Psoas muscle (tissue), 8 donors: ENCODE measurements around the gene SFRP5. TPM values are rescaled to one million over a fixed set of nuclear protein-coding genes. Genes with fewer than 3 reads are reported as not detected.

Source experiments
- ATAC-seq, 4 donors: fragments of 200-7000 bp; cut with Tn5 transposase; one replicate each; pipeline ENCODE4 v1.9.1; 2020; ENCODE audit warnings: moderate library complexity in 3 of 4, mild to moderate bottlenecking in 2 of 4
- DNase-seq, 2 donors: peaks; one replicate each; pipeline ENCODE4 v3.0.0-alpha.2; 2020
- H3K27ac ChIP-seq: fragments of 200-600 bp; one replicate; pipeline ENCODE4 v1.8.0; 2022
- H3K27me3 ChIP-seq, 3 donors: fragments of 200-600 bp in 1 of 3; one replicate each; pipeline versions ENCODE4 v1.6.1 to v1.8.0; 2013 to 2022; ENCODE audit warnings: low read length in 2 of 3, mild to moderate bottlenecking in 2 of 3, moderate library complexity in 1 of 3; ENCODE audit not compliant: insufficient read depth in 3 of 3
- H3K36me3 ChIP-seq, 2 donors: fragments of 200-600 bp in 1 of 2; one replicate each; pipeline versions ENCODE4 v1.6.1 to v1.8.0; 2013 to 2022; ENCODE audit warnings: low read depth in 1 of 2, mild to moderate bottlenecking in 1 of 2, moderate library complexity in 1 of 2; ENCODE audit not compliant: insufficient read depth in 1 of 2
- H3K4me1 ChIP-seq: fragments of 200-600 bp; one replicate; pipeline ENCODE4 v1.8.0; 2022
- H3K4me3 ChIP-seq: fragments of 200-600 bp; one replicate; pipeline ENCODE4 v1.8.0; 2022; ENCODE audit warnings: mild to moderate bottlenecking
- H3K9me3 ChIP-seq: fragments of 200-600 bp; one replicate; pipeline ENCODE4 v1.8.0; 2022
- WGBS, 3 donors: extraction: QIAGEN DNeasy Blood & Tissue Kit; methylation state at CpG; one replicate each; pipeline versions ENCODE4 v1.1.6 to v1.1.7; 2013; 5-methylcytosine and 5-hydroxymethylcytosine counted together
- intact Hi-C, 2 donors: fragments of 100-400 bp; cut with DNase I; formaldehyde crosslinking; loops; one replicate each; pipeline versions ENCODE4 v1.11.0 to v1.14.2; 2022
- polyA plus RNA-seq, 3 donors: library from polyadenylated mRNA; stranded (reverse); fragments of 200-250 nt; gene quantifications; one replicate each; pipeline ENCODE4 v1.2.3, GENCODE V29; 2013
- total RNA-seq, 4 donors: library from RNA; stranded (reverse); fragmentation: NEBNext Ultra II Directional in 2 of 4; extraction: Animal tissue kit (Norgen Biotek cat#: 25700) in 2 of 4; gene quantifications; one replicate each; pipeline versions ENCODE4 v1.2.1 to v1.2.4, GENCODE V29; 2021 to 2023
- TF ChIP-seq, protein P1 (sequence below): fragments of 200-600 bp; IDR thresholded peaks from one replicate; pipeline ENCODE4 v1.8.0; 2022; ENCODE audit warnings: antibody characterized with exemption
- donor health status: healthy with polysubstance abuse.
- donor health status: DM: no; HTN: no; CAD: no; lungs with moderate emphysema.
- donor health status: Bipolar disorder and iron deficiency.
- donor health status: healthy.
- donor health status: DM: yes; HTN: yes; CAD: no.
- donor health status: DM: no; HTN: no; CAD: no.
- donor health status: DM: no; HTN: no; CAD: no.
- donor health status: DM: yes; HTN: yes; CAD: no.

The SFRP5 gene
- total and polyA plus RNA-seq, 7 donors = 0.16 to 0.73 (median 0.47) TPM; not detected in 2

GRCh38 chr10:97768322-97769315 is 3.2 kb downstream of the SFRP5 start:
- H3K9me3 ChIP-seq = no peaks in the 10 kb centered on the region
- peaks cover 4% of the 10 kb centered on the region for H3K4me1 ChIP-seq
- H3K4me3 ChIP-seq = no peak overlapping the region
- intact Hi-C loops = loop anchor here in 1 of 2 donors (5.0 to 10.0 kb wide), 2 partner anchors 84 to 276 kb away; no protein-coding TSS in a partner anchor
- ATAC-seq = no peak
- 80 to 87% (median 83%) methylated on average over 9 of the region's 9 CpGs for WGBS, 3 donors
- peaks cover 0 to 54% (median 16%) of the 10 kb centered on the region in 3 donors for H3K27me3 ChIP-seq
- no peak for DNase-seq
- TF ChIP-seq, protein P1, sequence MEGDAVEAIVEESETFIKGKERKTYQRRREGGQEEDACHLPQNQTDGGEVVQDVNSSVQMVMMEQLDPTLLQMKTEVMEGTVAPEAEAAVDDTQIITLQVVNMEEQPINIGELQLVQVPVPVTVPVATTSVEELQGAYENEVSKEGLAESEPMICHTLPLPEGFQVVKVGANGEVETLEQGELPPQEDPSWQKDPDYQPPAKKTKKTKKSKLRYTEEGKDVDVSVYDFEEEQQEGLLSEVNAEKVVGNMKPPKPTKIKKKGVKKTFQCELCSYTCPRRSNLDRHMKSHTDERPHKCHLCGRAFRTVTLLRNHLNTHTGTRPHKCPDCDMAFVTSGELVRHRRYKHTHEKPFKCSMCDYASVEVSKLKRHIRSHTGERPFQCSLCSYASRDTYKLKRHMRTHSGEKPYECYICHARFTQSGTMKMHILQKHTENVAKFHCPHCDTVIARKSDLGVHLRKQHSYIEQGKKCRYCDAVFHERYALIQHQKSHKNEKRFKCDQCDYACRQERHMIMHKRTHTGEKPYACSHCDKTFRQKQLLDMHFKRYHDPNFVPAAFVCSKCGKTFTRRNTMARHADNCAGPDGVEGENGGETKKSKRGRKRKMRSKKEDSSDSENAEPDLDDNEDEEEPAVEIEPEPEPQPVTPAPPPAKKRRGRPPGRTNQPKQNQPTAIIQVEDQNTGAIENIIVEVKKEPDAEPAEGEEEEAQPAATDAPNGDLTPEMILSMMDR = no peak
- no peaks in the 10 kb centered on the region for H3K36me3 ChIP-seq
- H3K27ac ChIP-seq = no peak overlapping the region

GRCh38 chr10:97766996-97767924 is 4.5 kb downstream of the SFRP5 start:
- ATAC-seq = no peak
- H3K27me3 ChIP-seq = peaks cover 0 to 44% (median 15%) of the 10 kb centered on the region in 3 donors
- TF ChIP-seq, protein P1 = no peak
- intact Hi-C loops = loop anchor here in 1 of 2 donors (5.0 to 10.0 kb wide), 2 partner anchors 85 to 278 kb away; no protein-coding TSS in a partner anchor
- H3K27ac ChIP-seq = no peak overlapping the region
- H3K4me1 ChIP-seq = peaks cover 4% of the 10 kb centered on the region
- no peak for DNase-seq
- no peaks in the 10 kb centered on the region for H3K9me3 ChIP-seq
- no peak overlapping the region for H3K4me3 ChIP-seq
- WGBS, 3 donors = 84 to 89% (median 86%) methylated on average over 22 of the region's 22 CpGs
- H3K36me3 ChIP-seq = peaks cover 0 to 2% of the 10 kb centered on the region in 2 donors

DNA sequence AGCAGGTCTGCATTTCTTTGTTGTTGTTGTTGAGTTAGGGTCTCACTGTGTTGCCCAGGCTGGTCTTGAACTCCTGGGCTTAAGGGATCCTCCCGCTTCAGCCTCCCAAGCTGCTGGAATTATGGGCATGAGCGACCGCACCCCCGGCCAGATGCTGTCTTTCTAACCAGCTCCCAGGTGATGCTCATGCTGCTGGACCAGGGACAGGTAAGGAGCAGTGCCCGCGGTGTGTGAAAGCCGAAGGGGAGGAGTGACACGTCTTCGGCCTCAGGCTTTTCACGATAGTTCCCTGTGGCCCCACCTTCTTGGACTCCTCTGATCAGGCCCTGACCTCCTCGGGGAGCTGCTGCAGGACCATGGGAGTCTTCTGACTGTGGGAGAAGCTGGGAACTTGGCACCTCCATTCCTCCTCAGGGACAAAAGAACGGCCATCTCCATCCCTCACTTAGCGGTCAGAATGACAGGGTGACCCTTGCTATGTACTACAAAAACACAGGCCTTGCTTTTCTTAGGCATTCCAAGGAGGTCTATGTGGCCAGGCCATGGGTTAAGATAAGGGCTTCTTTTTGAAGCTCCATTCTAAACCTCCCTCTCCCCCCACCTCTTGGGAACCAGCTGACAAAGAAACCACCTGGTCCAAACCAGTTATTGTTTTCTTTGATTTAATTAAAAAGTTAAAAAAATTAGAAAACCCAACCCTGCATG is 5.5 kb downstream of the SFRP5 start:
- 88 to 93% (median 88%) methylated on average over 13 of the region's 13 CpGs for WGBS, 3 donors
- Histone ChIP-seq H3K4me3 (no peak overlapping the region), H3K27me3 (peaks cover 0 to 35% (median 9%) of the 10 kb centered on the region in 3 donors), H3K27ac (no peak overlapping the region), H3K9me3 (no peaks in the 10 kb centered on the region), H3K36me3 (peaks cover 0 to 10% of the 10 kb centered on the region in 2 donors), H3K4me1 (peaks cover 2% of the 10 kb centered on the region)
- intact Hi-C loops = loop anchor here in 1 of 2 donors (5.0 to 10.0 kb wide), 2 partner anchors 86 to 279 kb away; no protein-coding TSS in a partner anchor
- ATAC-seq = no peak
- DNase-seq = no peak
- TF ChIP-seq, protein P1 = no peak

DNA sequence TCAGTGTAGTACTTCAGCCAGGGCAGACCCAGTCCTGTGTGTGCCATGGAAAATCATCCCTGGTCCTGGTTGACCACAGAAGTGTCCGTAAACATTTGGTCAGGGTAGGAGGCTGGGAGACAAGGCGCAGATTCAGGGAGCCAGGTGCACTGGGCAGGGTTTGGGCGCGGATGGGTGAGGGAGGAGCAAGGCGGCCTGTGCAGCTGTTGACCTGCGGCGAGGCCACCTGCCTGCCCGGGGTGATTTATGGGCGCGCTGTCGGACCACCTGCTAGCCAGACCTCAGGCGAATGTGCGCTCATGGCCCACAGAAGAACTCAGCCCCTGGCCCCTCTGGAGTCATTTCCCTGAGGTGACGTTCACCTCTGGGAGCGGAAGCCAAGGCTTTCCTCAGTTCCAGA is 6.6 kb downstream of the SFRP5 start:
- H3K27ac ChIP-seq = no peak overlapping the region
- WGBS, 3 donors = 24 to 35% (median 30%) methylated on average over 13 to 15 of the region's 15 CpGs
- peak; percentile 48 to 92 (median 66) for ATAC-seq

More for the DNA sequence above, 6.6 kb downstream of the SFRP5 start:
- TF ChIP-seq, protein P1 = no peak
- Histone ChIP-seq H3K36me3 (peaks cover 0 to 11% of the 10 kb centered on the region in 2 donors), H3K27me3 (peaks cover 0 to 25% (median 3%) of the 10 kb centered on the region in 3 donors), H3K9me3 (no peaks in the 10 kb centered on the region), H3K4me3 (no peak overlapping the region), H3K4me1 (no peaks in the 10 kb centered on the region)
- intact Hi-C loops = loop anchor here in 1 of 2 donors (5.0 to 10.0 kb wide), 2 partner anchors 87 to 280 kb away; no protein-coding TSS in a partner anchor
- no peak for DNase-seq
